ENCODE results near the gene NSMCE1.

GRCh38 chr16:27304881-27305745 lies 36.5 kb upstream of the NSMCE1 start:
- TF ChIP-seq POLR2A (IDR thresholded peaks at IDR 0.05; ENCODE audit: low read length): no peak
- no peak for TF ChIP-seq GATA1 (IDR thresholded peaks at IDR 0.05; ENCODE audit: low read depth, low read length)
